ENCODE measurements around the gene BEND2.

Gene BEND2

GRCh38 chrX:18206657-18207056, 14.0 kb downstream of the BEND2 start:
- in situ Hi-C loops (cut with MboI; ENCODE audit: low pct_unique_long_range_greater_than_20kb, low sequenced_read_pairs, unreplicated experiment) = no loop called here
- no peak for DNase-seq (ENCODE audit: low spot score)
- TF ChIP-seq CTCF (IDR thresholded peaks at IDR 0.05; ENCODE audit: extremely low read depth, insufficient read depth, missing control alignments) = no peak

- in situ Hi-C loops (cut with MboI; ENCODE audit: low pct_unique_long_range_greater_than_20kb, low sequenced_read_pairs, unreplicated experiment) = no loop called here
- TF ChIP-seq CTCF (IDR thresholded peaks at IDR 0.05; ENCODE audit: extremely low read depth, insufficient read depth, missing control alignments) = no peak
- DNase-seq (ENCODE audit: low spot score) = no peak
These were observed 17.1 kb downstream of the BEND2 start for GRCh38 chrX:18203631-18204030.

GRCh38 chrX:18194688-18195087, 26.0 kb downstream of the BEND2 start:
- no peak for DNase-seq (ENCODE audit: low spot score)
- no peak for TF ChIP-seq CTCF (IDR thresholded peaks at IDR 0.05; ENCODE audit: extremely low read depth, insufficient read depth, missing control alignments)
- in situ Hi-C loops (cut with MboI; ENCODE audit: low pct_unique_long_range_greater_than_20kb, low sequenced_read_pairs, unreplicated experiment) = no loop called here

- no peak for DNase-seq (ENCODE audit: low spot score)
- in situ Hi-C loops (cut with MboI; ENCODE audit: low pct_unique_long_range_greater_than_20kb, low sequenced_read_pairs, unreplicated experiment) = no loop called here
- no peak for TF ChIP-seq CTCF (IDR thresholded peaks at IDR 0.05; ENCODE audit: extremely low read depth, insufficient read depth, missing control alignments)
These were observed 41.2 kb downstream of the BEND2 start for GRCh38 chrX:18179446-18179845.

- DNase-seq (ENCODE audit: low spot score) = no peak
- in situ Hi-C loops (cut with MboI; ENCODE audit: low pct_unique_long_range_greater_than_20kb, low sequenced_read_pairs, unreplicated experiment) = no loop called here
- TF ChIP-seq CTCF (IDR thresholded peaks at IDR 0.05; ENCODE audit: extremely low read depth, insufficient read depth, missing control alignments) = no peak
These were observed 45.7 kb downstream of the BEND2 start for GRCh38 chrX:18174971-18175370.

- TF ChIP-seq CTCF (IDR thresholded peaks at IDR 0.05; ENCODE audit: extremely low read depth, insufficient read depth, missing control alignments) = no peak
- in situ Hi-C loops (cut with MboI; ENCODE audit: low pct_unique_long_range_greater_than_20kb, low sequenced_read_pairs, unreplicated experiment) = no loop called here
- no peak for DNase-seq (ENCODE audit: low spot score)
These were observed 46.5 kb downstream of the BEND2 start for GRCh38 chrX:18174209-18174608.

Measured in GM13977 (cell line).